GM19438 (cell line): ENCODE results near the gene SCLT1.
"Not testable (repeated sequence)": the region's sequence is repeated elsewhere in the genome, so short reads cannot be mapped to it uniquely, and the experiment has no call there.

Experiments used
- ATAC-seq: cut with Tn5 transposase; IDR thresholded peaks from one replicate; pipeline ENCODE4 v1.9.1; 2021; ENCODE audit warnings: low read depth; ENCODE audit not compliant: unreplicated experiment

The SCLT1 gene

DNA sequence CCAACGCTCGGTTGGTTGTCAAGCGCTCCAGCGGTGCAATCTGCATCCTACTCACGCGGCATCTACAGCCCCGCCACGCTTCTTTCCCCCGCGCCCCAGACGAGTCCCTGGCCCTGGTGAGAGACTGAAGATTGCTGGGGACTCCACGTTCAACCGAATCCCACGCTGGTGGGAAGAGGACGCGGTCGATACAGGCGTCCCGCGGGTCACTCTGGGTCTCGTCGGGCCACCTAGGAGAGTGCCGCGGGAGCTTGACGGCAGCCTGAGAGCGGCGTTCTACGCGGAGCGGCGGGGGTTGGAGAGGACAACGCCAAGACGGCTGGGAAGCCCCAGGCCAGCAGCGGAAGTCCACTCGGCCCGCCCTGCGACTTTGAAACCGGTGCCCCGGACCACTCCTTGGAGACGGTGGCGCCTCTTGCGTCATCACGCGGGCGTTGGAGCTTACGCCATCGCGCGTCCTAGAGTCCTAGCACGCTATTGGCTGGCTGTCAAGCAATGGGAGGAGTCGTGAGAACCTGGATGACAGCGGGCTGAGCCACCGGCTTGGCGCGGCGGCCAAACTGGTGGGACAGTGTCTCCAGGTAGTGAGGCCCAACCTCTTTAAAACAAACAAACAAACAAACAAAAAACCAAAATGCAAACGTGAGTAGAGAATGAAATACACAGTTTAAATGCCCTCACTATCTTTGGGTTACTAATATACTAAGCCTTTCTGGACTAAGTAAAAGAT lies at the start of gene SCLT1:
SCLT1 (minus strand) TSS at position 349 of the 730 bp plus-strand sequence. CDS start 436 bp downstream, outside the sequence.
- peak; percentile 91 for ATAC-seq

DNA sequence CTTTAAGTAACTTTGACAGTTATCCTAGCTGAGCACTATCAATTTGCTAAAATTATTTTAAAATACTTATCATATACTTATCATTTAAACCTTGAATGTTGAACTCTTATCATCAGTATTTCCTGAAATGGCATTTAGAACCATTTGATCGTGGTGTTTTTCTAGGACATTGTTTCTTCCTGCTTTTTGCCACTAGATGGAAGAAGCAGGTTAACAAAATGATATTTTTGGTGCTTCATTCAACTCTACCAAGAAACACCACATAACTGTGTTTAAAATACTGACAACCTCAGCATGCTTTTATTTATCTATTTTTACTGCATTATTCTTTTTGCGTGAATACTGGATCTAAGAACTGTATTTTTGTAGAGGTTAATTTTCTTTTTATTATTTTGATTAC lies 47.2 kb upstream of the SCLT1 start:
- no peak for ATAC-seq

DNA sequence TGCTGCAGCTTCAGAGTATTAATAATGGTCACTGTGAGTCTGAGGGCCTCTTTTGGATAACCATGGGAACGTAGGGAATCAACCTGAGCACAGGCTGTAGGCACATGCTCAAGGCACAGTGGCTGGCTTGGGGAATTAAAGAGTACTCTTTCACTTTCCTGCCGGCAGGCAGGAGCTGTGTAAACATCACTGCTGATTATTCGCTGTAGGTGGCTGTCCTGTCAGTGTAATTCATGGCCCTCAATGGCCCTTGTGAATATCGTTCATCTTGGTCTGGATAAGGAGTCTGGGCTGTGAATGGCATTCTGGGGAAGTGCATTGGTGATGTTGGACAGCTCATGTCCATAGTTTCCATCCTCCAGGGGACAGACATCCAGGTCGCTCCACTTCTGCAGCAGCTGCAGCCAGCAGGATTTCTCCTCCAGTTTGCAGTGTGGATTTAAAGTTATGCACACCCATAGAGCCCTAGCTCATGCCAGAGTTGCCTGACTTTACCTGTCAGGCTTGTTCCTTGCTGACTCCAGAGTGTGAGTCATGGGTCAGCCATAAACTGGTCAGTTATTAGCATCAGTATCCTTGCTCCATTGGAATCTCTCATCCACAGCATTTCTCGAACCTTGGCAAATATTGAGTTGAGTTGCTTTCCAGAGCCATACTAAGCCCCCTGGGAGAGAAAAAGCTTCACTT lies 45.6 kb upstream of the SCLT1 start:
- no peak for ATAC-seq

DNA sequence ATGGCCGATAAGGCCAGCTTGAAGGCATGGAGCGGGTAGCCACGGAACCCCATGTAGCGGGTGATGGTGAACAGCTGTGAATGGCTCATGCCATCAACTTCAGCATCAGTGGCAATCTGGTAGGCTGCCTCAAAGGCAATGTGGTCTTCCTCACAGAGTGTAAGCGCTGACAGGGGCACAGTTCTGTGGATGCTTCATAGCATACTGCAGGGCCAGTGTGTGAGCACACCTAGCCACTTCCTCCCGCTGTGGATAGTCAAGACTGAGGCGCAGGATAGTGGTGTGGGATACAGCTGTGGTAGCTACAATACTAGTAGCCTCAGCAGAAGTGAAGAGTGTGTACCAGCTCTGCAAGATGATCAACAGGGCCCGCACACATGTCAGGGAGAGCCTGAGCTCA lies 43.1 kb upstream of the SCLT1 start:
- no peak for ATAC-seq

GRCh38 chr4:129131343-129131742 lies 38.0 kb upstream of the SCLT1 start:
- no peak for ATAC-seq

GRCh38 chr4:129129143-129129542 lies 35.8 kb upstream of the SCLT1 start:
- ATAC-seq = no peak

- not testable (repeated sequence) for ATAC-seq
These were observed 33.3 kb upstream of the SCLT1 start for GRCh38 chr4:129126614-129127013.

- no peak for ATAC-seq
These were observed 24.4 kb upstream of the SCLT1 start for GRCh38 chr4:129117705-129118104.

DNA sequence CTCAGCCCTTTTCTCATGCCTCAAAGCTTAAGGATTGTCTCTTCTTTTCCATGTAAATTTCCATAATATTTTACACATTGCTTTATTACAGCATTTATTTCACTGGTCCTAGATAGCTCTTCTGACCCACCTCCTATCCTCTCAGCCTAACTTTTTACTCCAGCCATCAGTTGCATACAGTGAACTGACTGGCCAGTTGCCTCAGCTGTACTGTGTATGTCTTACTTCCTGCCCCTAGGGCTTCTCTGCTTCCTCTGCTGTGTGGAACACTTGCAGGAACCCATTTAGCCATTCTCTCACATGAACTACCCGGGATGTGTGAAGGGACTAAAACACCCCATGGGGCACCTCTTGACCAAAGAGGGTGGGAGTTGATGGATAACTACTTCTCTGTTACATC lies 20.6 kb upstream of the SCLT1 start:
- ATAC-seq = no peak

GRCh38 chr4:129113434-129113833 lies 20.1 kb upstream of the SCLT1 start:
- ATAC-seq = no peak

- no peak for ATAC-seq
These were observed 18.6 kb upstream of the SCLT1 start for GRCh38 chr4:129111919-129112318.

- ATAC-seq = no peak
These were observed 17.6 kb upstream of the SCLT1 start for GRCh38 chr4:129110931-129111330.

DNA sequence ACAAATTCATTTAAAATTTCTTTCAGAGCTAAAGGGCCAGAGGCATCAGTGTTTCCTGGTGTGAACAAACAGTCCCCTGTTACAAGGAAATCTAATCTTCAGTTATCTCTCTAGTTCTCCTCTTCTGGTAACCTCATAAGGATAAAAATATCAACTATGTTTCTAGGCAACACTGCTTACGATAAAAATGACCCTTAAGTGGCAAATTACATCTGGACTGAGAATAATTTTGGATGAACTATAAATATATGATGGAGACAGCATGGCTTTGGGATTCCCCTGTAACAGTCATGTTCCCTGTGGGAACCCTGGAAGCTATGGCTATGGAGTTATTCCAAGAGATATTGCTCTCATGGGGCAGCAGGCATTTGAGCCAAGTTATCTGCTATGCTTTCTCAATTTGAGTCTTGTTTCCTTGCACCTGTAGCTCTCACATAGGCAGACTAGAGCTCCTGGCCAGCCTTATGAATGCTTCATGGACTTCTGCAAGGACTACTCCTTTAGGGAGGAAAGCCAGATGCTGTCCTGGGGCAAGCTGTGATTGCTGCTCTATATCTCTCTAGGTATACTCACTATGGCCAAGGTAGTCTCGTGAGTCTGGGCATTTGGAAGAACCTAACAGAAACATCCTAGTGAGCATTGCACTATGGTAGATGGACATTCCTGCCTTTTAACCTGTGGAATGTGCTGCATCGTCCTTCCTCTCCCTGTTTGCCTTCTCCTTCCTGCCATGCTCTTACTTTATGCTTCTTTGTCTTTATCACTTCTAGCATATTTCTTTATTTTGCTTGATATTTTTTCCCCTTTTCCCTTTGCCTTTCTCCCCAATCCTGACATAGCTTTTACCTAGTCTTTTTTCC lies 16.9 kb upstream of the SCLT1 start:
- ATAC-seq = no peak

GRCh38 chr4:129098531-129099001 lies 5.2 kb upstream of the SCLT1 start:
- ATAC-seq = no peak

DNA sequence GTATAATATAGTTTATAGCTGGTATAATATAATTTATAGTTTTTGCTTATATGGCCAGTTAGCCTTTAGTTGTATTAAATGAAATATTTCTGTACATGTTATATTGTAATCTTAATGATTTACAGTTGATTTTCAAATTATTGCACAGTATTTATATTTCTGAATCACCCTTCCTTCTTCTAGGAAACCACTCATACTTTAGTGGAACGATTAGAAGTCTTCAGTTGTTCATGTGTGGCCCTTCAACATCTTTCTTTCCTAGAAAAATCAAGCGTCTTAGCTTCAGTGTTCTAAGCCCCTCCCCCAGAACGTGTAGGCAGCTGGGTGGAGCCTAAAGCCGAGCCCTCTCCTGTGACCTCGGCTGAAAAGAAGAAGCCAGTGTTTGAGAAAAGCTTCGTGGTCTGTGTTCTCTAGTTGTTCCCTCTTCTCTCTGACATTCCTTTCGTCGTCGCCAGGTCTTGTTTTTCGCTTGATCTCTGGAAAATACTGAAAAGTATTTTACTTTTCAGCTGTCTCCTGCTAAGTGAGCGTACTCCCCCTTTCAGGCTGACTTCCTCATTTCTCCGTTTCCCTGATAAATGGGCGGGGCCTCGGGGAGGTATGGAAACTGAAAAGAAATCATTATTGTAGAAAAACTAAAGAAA lies 2.6 kb upstream of the SCLT1 start, which contains the start of gene C4orf33:
C4orf33 (plus strand) TSS at position 342 of the 644 bp plus-strand sequence. CDS start 6,459 bp downstream, outside the sequence.
- peak; percentile 41 for ATAC-seq

- ATAC-seq = no peak
These were observed 1.0 kb upstream of the SCLT1 start for GRCh38 chr4:129094347-129094746.

- ATAC-seq = no peak
These were observed 628 bp downstream of the SCLT1 start for GRCh38 chr4:129092631-129093190.

- no peak for ATAC-seq
These were observed 5.8 kb downstream of the SCLT1 start for GRCh38 chr4:129087516-129087915.

DNA sequence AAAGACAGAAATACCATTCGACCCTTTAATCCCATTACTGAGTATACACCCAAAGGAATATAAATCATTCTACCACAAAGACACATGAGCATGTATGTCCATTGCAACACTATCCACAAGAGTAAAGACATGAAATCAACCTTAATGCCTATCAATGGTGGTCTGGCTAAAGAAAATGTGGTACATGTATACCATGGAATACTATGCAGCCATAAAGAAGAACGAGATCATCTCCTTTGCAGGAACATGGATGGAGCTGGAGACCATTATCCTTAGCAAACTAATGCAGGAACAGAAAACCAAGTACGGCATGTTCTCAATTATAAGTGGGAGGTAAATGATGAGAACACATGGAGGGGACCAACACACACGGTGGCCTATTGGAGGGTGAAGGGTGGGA lies 7.9 kb downstream of the SCLT1 start:
- ATAC-seq = no peak

DNA sequence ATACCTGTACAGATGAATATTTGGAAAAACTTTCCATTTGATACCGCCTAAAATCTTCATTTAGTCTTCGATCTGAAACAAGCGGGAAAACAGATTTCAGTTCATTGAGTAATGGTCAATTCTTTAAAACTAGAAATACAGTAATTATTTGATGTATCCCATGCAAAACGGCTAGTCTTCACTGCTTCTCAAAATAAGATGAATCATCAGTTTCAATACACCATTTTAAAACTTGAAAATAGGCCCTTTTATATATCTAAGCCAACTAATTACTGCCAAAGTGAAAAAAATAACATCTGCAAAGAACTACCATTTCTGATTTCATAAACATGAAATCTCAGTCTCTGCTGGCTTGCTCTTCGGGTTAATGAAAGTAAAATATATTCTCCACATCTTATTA lies 11.0 kb downstream of the SCLT1 start:
- ATAC-seq = no peak
